PC-9 (cell line): Measurements from ENCODE around the gene SELENON. TPM values are rescaled to one million over a fixed set of nuclear protein-coding genes. Genes with fewer than 3 reads are reported as not detected.

Experiments
- BruUV-seq: library from RNA; stranded (reverse); fragments of 400-500 nt; replicated peaks from 2 replicates; lab custom pipeline; 2021; lab: Mats Ljungman, UMichigan
- CTCF ChIA-PET: fragments of 300-600 bp; sonication (Branson Sonifier 250); formaldehyde crosslinking; loops from one replicate; lab custom pipeline; 2022; ENCODE audit warnings: antibody characterized with exemption; lab: Charles Lee
- POLR2A ChIA-PET: fragments of 300-600 bp; sonication (Branson Sonifier 250); formaldehyde crosslinking; loops from one replicate; lab custom pipeline; 2022; ENCODE audit warnings: antibody characterized with exemption; ENCODE audit not compliant: unreplicated experiment; lab: Charles Lee
- DNase-seq, 2 experiments: peaks; one replicate each; pipeline versions ENCODE4 v3.0.0 to v3.0.0-alpha.2; 2015 to 2022; ENCODE audit warnings: mixed read lengths in 1 of 2
- H2AFZ ChIP-seq: fragments of 200-600 bp; sonication (generic); 2 replicates; pipeline ENCODE4 v1.8.1; 2017; ENCODE audit warnings: antibody characterized with exemption
- H3F3A ChIP-seq: fragments of 200-600 bp; sonication (generic); 2 replicates; pipeline ENCODE4 v1.8.1; 2017; ENCODE audit warnings: antibody characterized with exemption, mild to moderate bottlenecking, low read depth; ENCODE audit not compliant: insufficient read depth
- H3K27ac ChIP-seq: fragments of 200-600 bp; sonication (generic); 2 replicates; pipeline ENCODE4 v1.6.1; 2016; ENCODE audit warnings: mixed run types
- H3K27me3 ChIP-seq: fragments of 200-600 bp; sonication (generic); 2 replicates; pipeline ENCODE4 v1.6.1; 2016; ENCODE audit warnings: low read depth, mixed run types; ENCODE audit not compliant: insufficient read depth
- H3K36me3 ChIP-seq: fragments of 200-600 bp; sonication (generic); 2 replicates; pipeline ENCODE4 v1.6.1; 2016; ENCODE audit warnings: low read depth, mixed run types
- H3K4me1 ChIP-seq: fragments of 200-600 bp; sonication (generic); replicated peaks from 2 replicates; pipeline ENCODE4 v1.6.1; 2016; ENCODE audit warnings: mixed run types; ENCODE audit not compliant: insufficient read depth
- H3K4me2 ChIP-seq: fragments of 200-600 bp; sonication (generic); 2 replicates; pipeline ENCODE4 v1.6.1; 2017; ENCODE audit warnings: mixed run types
- H3K4me3 ChIP-seq: fragments of 200-600 bp; sonication (generic); 2 replicates; pipeline ENCODE4 v1.6.1; 2016; ENCODE audit warnings: mixed run types
- H3K79me2 ChIP-seq: fragments of 200-600 bp; sonication (generic); 2 replicates; pipeline ENCODE4 v1.6.1; 2017; ENCODE audit warnings: low read depth, mixed run types
- H3K9me2 ChIP-seq: fragments of 200-600 bp; sonication (generic); 2 replicates; pipeline ENCODE4 v1.8.1; 2017; ENCODE audit warnings: mild to moderate bottlenecking; ENCODE audit not compliant: insufficient read depth
- H3K9me3 ChIP-seq: fragments of 200-600 bp; sonication (generic); 2 replicates; pipeline ENCODE4 v1.8.1; 2016; ENCODE audit warnings: low read depth; ENCODE audit not compliant: insufficient read depth
- H4K20me1 ChIP-seq: fragments of 200-600 bp; sonication (generic); 2 replicates; pipeline ENCODE4 v1.8.1; 2017; ENCODE audit not compliant: insufficient read depth
- CTCF ChIP-seq: fragments of 200-600 bp; sonication (generic); conservative IDR thresholded peaks from 2 replicates; pipeline ENCODE4 v1.6.1; 2017; ENCODE audit warnings: mixed run types, antibody characterized with exemption, mild to moderate bottlenecking, moderate library complexity
- EZH2 ChIP-seq: fragments of 200-600 bp; sonication (generic); IDR thresholded peaks from 2 replicates; pipeline ENCODE4 v1.8.0; 2017; ENCODE audit warnings: antibody characterized with exemption, low read depth
- intact Hi-C: fragments of 100-400 bp; cut with micrococcal nuclease; formaldehyde crosslinking; loops from one replicate; pipeline ENCODE4 v1.10.0; 2022; ENCODE audit not compliant: unreplicated experiment
- total RNA-seq: library from RNA; stranded (reverse); gene quantifications from 2 replicates; pipeline ENCODE4 v1.2.3, GENCODE V29; 2021

Gene SELENON
- total RNA-seq, 1 experiment from 2014 or later, result 44.3 TPM

GRCh38 chr1:25813071-25813733 lies 13.2 kb downstream of the SELENON start:
- Histone ChIP-seq H3K4me2 (no peak overlapping the region), H3K4me1 (peaks cover 2% of the 10 kb centered on the region), H2AFZ (no peak overlapping the region), H3K9me2 (no peaks in the 10 kb centered on the region), H3F3A (no peaks in the 10 kb centered on the region), H3K36me3 (no peaks in the 10 kb centered on the region), H3K27me3 (no peaks in the 10 kb centered on the region), H3K4me3 (no peak overlapping the region), H3K9me3 (no peaks in the 10 kb centered on the region), H3K27ac (no peak overlapping the region), H3K79me2 (no peaks in the 10 kb centered on the region), H4K20me1 (no peaks in the 10 kb centered on the region)
- intact Hi-C loops, result loop anchor here (5.0 to 10.0 kb wide), 2 partner anchors 311 to 568 kb away; partner anchors contain the start of gene RSRP1
- POLR2A ChIA-PET, result interaction anchor here (0.6 kb wide), 1 partner anchor 24 kb away, joined by 5 read pairs; no protein-coding TSS in a partner anchor
- no peak for DNase-seq
- no TSS peak for BruUV-seq
- CTCF ChIA-PET, result interaction anchor here (0.5 kb wide), 1 partner anchor 50 kb away, joined by 4 read pairs; no protein-coding TSS in a partner anchor
- TF ChIP-seq CTCF (no peak), EZH2 (no peak)

GRCh38 chr1:25813734-25814471 lies 13.9 kb downstream of the SELENON start:
- no peaks in the 10 kb centered on the region for H3K27me3 ChIP-seq
- no peak overlapping the region for H3K27ac ChIP-seq
- DNase-seq, result no peak
- H3K79me2 ChIP-seq, result peaks cover 4% of the 10 kb centered on the region; the same call in 1 of the 2 replicates
- no peaks in the 10 kb centered on the region for H4K20me1 ChIP-seq
- no peak overlapping the region for H2AFZ ChIP-seq
- ChIA-PET CTCF (interaction anchor here (0.7 kb wide), 1 partner anchor 184 kb away, joined by 3 read pairs; the partner anchor contains the start of gene PAFAH2), POLR2A (no interaction called here)
- peaks cover 4% of the 10 kb centered on the region; the same call in 1 of the 2 replicates for H3F3A ChIP-seq
- TF ChIP-seq CTCF (no peak), EZH2 (no peak)
- H3K4me2 ChIP-seq, result no peak overlapping the region
- BruUV-seq, result no TSS peak
- H3K4me3 ChIP-seq, result no peak overlapping the region
- intact Hi-C loops, result loop anchor here (5.0 to 10.0 kb wide), 2 partner anchors 312 to 569 kb away; partner anchors contain the start of gene RSRP1
- no peaks in the 10 kb centered on the region for H3K9me2 ChIP-seq
- no peaks in the 10 kb centered on the region for H3K9me3 ChIP-seq
- H3K4me1 ChIP-seq, result peaks cover 9% of the 10 kb centered on the region
- H3K36me3 ChIP-seq, result no peaks in the 10 kb centered on the region

- Histone ChIP-seq H3K4me2 (no peak overlapping the region), H3K36me3 (no peaks in the 10 kb centered on the region), H3K9me2 (no peaks in the 10 kb centered on the region), H2AFZ (no peak overlapping the region), H3F3A (peaks cover 10% of the 10 kb centered on the region), H3K27ac (no peak overlapping the region), H3K79me2 (peaks cover 5% of the 10 kb centered on the region; the same call in 1 of the 2 replicates), H3K4me3 (no peak overlapping the region), H3K27me3 (no peaks in the 10 kb centered on the region), H4K20me1 (no peaks in the 10 kb centered on the region), H3K4me1 (peaks cover 10% of the 10 kb centered on the region), H3K9me3 (no peaks in the 10 kb centered on the region)
- POLR2A ChIA-PET, result interaction anchor here (0.8 kb wide), 1 partner anchor 73 kb away, joined by 9 read pairs; no protein-coding TSS in a partner anchor
- CTCF ChIA-PET, result interaction anchor here (0.7 kb wide), 1 partner anchor 183 kb away, joined by 3 read pairs; the partner anchor contains the start of gene PAFAH2
- intact Hi-C loops, result loop anchor here (5.0 to 10.0 kb wide), 2 partner anchors 312 to 570 kb away; partner anchors contain the start of gene RSRP1
- BruUV-seq, result no TSS peak
- TF ChIP-seq CTCF (no peak), EZH2 (no peak)
- DNase-seq, result no peak
These were observed 14.6 kb downstream of the SELENON start for GRCh38 chr1:25814549-25815087.
